HG03520 (cell line): Measurements from ENCODE around the gene GPR35.

ENCODE experiments used
- ATAC-seq: cut with Tn5 transposase; IDR thresholded peaks from one replicate; pipeline ENCODE4 v1.9.1; 2021; ENCODE audit warnings: mild to moderate bottlenecking, moderate library complexity; ENCODE audit not compliant: unreplicated experiment

Gene GPR35

DNA sequence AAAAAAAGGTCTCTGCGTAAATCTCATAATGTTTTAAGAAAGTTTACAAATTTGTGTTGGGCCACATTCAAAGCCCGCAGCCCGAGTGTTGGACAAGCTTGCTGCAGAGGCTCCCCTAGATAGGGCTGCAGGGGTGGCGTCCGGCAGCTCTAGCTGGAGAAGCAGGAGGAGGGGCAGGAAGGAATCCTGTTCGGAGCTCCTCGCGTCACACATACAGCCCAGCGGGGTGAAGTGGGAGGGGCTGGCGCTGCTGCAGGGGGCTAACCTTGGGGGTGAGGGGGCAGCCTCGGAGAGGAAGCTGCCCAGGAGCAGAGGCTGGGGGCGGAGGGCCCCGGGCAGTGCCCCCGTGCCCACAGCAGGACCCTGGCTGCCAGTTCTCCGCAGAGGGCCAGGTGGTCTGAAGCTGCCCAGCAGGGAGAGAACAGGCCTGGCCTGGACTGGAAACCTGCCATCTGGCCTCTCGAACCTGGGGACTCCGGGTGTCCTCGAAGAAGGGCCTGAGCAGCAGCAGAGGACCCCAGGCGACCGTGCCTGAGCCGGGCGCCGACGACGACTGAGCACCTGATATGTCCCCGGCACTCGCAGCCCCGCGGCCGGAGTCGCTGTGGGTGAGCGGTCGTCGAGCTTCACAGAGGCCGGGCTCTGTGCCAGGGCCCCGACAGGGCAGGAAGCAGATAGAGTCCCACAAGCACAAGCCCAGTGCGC, 2.6 kb upstream of the GPR35 start:
- ATAC-seq = no peak

DNA sequence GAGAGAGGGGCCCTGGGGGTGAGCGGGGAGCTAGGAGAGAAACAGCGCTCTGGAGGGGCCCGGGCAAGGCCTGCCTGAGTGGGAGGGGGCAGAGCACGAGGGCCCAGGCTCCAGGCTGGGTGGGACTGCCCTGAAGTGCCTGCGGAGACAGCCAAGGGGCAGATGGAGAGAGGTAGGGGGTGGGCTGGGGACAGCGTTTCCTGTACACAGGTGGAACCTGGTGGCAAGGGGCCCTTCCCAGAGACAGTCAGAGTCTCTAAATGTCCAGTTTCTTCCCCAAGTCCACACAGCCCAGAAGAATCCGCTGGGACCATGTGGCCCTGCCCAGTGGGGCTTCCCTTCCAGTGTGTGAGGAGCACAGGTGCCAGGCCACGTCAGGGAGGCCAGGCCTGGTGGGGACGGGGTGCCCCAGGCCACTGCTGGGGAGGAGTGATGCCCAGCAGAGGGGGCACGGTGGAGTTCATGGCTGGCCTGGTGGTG, 1.7 kb upstream of the GPR35 start:
- no peak for ATAC-seq

DNA sequence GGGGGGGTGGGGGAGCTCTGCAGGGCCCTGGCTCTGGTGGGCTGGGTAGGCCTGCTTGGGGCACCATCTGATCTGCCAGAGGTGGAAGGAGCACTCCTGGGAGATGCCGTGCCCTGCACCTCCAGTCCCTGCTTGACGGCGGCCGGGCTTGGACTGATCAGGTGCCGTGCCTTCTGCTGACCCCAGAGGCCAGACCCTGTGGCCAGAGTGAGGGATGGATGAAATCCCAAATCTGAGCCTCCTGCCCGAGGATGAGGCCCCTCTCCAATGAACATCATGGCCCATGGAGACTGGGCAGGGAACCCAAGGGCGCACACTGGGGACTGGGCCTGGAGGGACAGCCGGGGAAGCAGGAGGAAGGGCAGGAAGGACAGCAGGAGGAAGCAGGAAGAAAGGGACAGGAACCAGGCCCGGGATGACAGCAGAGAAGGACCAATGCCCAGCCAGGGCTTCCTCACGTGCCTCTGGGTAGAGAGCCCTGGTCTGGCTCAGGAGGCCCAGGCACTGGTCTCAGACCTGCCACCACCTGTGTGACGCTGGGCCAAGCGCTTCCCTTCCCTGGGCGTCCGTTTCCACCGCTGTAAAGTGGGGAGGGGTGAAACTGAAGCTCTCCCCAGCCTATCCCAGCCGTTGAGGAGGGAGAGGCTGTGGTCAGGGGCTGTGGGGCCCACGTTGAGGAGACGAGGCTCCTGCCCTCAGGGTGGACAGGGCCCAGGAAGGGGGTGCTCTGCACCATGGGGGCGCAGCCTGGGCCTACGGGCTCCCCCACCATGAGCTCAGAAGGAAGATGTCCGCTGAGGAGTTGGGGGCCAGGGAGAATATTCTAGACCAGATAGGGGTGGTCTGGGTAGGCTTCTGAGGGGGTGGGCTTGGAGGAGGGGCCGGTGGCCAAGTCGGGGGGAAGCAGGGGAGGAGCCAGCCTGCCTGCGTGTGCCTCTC, 1.0 kb upstream of the GPR35 start:
- no peak for ATAC-seq

DNA sequence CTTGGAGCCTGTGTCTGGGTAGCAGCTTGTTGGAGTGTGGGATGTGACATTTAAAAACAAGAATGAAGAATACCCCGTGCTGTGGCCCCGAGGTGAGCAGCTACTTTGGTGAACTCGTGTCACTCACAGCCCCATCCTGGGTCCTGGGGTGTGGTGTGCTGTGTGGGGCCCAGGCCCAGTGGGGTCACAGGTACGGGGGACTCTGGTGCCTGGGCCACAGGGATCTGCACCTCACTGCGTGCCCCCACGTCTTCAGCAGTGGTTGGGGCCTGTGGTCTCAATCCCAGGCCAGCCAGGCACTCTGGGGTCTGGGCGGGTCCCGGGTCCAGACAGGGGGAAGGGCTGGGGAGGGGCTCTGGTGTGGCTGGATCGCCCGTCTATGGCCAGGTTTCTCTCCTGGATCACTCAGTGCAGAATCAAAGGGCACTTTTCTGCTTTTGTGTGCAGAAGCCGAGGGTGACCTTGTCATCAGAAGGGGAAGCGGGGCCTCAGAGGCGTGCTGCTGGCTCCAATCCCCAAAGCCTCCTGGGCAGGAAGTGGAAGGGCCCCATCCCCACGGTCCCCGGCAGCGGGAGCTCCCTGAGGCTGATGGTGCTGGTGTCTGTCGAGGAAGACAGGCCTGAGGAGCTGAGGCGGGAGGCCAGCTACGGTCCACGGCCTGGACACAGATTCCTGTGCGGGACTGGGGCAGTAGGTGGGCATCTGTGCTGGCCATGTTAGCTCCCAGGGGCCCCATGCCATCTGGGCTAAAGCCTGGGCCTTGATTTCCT, 1.4 kb downstream of the GPR35 start:
- no peak for ATAC-seq

DNA sequence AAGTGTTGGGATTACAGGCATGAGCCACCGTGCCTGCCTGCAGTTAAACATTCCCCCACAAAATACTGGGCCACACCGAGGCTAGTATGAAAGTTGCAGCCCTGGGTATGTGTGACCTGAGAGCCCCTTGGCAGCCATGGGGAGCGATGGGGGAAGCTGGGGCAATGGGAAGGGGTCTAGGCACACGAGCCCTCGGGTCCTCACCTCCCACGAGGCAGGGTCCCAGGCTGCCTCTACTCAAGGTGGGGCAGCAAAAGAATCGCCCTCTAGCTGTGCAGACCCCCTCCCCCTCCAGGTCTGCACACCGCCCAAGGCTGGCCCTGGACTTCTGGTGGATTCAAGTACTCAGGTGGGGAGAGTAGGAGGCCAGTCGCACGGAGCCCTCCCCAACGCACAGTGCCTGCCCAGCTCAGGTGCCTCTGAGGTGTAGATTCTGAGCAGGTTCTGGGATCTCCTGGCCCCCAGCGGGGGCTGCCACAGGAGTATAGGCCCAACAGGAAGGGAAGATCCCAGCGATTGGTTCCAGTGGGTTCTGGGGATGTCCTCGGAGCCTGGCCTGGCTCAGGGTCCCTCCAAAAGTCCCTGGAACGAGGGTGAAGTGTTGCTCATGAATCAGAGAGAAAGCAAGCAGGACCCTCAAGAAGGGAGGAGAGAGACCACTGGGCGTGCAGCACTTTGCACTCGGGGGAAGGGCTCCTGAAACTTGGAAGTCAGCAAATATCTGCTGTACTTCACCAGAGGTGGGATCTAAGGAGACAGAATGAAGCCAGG, 2.6 kb downstream of the GPR35 start:
- no peak for ATAC-seq

DNA sequence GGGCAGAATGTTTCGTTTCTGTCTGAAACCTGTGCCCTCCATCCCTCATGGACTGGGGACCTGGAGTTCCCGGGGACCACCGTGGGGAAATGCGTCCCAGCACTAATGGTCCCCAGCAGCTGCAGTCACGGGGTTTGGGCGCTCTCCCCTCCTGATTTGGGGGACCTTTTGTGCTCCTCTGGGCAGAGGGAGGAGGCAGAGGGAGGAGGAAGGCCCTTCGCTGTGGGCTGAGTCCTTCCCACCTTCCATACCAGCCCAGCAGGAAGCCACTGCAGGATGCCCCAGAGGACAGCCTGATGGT, 3.2 kb downstream of the GPR35 start:
- no peak for ATAC-seq

DNA sequence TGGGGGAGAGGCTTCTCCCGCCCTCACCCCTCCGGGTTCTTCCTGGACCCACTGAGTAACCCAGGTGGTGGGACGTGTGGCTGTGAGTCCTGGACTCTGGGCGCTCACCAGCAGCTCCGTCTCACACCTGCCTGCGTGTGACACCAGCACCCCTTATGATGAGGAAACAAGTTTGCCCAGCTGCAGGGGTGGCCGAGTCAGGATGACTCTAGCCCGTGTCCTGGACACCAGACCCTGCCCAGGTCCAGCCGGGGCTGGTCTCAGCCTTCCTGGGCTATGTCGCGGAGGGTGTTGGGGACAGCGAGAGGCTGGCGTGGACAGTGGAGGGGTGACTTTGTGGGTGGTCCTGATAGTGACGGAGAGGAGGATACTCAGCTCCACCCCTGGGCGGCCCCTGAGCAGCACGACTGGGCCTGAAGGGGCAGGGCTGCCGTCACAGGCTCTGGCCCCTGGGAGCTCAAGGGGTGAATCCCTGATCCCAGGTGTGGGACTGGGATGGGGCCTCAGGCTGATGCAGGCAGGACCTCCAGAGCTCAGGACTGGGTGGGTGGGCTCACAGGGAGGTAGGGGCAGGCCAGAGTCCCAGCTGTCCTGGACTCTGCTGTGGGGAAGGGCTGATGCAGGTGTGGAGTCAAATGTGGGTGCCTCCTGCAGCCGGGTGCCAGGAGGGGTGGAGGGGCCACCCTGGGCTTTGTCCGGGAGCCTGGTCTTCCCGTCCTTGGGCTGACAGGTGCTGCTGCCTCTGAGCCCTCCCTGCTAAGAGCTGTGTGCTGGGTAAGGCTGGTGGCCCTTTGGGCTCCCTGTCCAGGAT, 3.7 kb downstream of the GPR35 start:
- ATAC-seq = no peak

DNA sequence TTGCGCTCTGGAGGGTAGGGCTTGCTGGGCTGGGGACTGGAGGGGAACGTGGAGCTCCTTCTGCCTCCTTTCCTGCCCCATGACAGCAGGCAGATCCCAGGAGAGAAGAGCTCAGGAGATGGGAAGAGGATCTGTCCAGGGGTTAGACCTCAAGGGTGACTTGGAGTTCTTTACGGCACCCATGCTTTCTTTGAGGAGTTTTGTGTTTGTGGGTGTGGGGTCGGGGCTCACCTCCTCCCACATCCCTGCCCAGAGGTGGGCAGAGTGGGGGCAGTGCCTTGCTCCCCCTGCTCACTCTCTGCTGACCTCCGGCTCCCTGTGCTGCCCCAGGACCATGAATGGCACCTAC, 4.3 kb downstream of the GPR35 start:
- no peak for ATAC-seq

DNA sequence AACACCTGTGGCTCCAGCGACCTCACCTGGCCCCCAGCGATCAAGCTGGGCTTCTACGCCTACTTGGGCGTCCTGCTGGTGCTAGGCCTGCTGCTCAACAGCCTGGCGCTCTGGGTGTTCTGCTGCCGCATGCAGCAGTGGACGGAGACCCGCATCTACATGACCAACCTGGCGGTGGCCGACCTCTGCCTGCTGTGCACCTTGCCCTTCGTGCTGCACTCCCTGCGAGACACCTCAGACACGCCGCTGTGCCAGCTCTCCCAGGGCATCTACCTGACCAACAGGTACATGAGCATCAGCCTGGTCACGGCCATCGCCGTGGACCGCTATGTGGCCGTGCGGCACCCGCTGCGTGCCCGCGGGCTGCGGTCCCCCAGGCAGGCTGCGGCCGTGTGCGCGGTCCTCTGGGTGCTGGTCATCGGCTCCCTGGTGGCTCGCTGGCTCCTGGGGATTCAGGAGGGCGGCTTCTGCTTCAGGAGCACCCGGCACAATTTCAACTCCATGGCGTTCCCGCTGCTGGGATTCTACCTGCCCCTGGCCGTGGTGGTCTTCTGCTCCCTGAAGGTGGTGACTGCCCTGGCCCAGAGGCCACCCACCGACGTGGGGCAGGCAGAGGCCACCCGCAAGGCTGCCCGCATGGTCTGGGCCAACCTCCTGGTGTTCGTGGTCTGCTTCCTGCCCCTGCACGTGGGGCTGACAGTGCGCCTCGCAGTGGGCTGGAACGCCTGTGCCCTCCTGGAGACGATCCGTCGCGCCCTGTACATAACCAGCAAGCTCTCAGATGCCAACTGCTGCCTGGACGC, 4.9 kb downstream of the GPR35 start:
- ATAC-seq = no peak

DNA sequence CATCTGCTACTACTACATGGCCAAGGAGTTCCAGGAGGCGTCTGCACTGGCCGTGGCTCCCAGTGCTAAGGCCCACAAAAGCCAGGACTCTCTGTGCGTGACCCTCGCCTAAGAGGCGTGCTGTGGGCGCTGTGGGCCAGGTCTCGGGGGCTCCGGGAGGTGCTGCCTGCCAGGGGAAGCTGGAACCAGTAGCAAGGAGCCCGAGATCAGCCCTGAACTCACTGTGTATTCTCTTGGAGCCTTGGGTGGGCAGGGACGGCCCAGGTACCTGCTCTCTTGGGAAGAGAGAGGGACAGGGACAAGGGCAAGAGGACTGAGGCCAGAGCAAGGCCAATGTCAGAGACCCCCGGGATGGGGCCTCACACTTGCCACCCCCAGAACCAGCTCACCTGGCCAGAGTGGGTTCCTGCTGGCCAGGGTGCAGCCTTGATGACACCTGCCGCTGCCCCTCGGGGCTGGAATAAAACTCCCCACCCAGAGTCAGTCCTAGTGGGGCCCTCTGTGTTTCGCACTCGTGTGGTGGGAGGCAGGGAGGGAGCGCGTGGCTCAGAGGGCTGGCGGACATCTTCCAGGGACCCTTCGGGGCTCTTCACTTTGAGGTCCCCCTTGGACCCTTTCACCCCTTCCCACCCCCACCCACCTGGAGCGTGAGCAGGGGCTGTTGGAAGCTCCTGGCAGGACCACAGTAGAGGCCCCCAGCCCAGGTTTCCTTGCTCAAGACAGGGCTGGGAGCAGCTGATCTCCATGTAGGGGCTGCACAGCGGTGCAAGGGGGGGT, 5.7 kb downstream of the GPR35 start:
- ATAC-seq = no peak

DNA sequence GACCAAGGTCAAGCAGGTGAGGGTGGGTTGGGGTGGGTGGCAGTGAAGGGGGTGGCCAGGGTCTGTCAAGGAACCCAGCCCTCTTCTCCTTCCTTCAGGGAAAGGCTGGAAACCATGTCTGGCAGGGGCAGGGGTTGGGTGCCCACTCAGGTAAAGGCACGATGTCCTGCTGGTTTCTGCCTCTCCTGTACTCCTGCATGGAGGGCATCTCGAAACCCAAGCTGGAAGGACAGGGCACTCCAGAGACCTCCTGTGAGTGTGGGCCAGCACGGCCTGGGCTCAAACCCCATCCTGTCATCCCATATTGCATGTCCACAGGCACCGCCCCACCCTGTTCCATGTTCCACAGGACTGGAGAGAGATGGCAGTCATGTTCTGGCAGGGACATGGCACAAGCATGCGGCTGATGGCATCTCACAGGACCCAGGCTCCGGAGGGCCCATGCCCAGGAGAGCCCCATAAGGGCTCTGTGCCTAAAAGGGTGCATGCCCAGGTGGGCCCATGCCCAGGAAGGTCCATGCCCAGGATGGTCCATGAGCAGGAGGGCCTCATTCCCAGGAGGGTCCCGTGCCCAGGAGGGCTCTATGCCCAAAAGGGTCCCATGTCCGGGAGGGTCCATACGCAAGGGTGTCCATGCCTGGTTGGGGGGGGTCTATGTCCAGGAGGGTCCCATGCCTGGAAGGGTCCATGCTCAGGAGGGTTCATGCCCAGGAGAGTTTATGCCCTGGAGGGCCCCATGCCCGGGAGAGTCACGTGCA, 6.4 kb downstream of the GPR35 start:
- ATAC-seq = no peak

DNA sequence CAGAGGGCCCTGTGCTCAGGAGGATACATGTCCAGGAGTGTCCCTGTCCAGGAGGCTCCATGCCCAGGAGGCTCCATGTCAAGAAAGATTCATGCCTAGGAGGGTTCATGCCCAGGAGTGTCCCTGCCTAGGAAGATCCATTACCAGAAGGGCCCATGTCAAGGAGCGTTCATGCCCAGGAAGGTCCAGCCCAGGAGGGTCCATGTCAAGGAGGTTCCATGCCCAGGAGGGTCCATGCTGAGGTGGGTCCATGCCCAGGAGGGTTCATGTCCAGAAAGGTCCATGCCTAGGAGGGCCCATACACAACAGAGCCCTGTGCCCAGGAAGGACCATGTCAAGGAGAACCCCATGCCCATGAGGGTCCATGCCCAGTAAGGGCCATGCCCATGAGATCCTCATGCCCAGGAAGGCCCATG, 7.0 kb downstream of the GPR35 start:
- no peak for ATAC-seq

DNA sequence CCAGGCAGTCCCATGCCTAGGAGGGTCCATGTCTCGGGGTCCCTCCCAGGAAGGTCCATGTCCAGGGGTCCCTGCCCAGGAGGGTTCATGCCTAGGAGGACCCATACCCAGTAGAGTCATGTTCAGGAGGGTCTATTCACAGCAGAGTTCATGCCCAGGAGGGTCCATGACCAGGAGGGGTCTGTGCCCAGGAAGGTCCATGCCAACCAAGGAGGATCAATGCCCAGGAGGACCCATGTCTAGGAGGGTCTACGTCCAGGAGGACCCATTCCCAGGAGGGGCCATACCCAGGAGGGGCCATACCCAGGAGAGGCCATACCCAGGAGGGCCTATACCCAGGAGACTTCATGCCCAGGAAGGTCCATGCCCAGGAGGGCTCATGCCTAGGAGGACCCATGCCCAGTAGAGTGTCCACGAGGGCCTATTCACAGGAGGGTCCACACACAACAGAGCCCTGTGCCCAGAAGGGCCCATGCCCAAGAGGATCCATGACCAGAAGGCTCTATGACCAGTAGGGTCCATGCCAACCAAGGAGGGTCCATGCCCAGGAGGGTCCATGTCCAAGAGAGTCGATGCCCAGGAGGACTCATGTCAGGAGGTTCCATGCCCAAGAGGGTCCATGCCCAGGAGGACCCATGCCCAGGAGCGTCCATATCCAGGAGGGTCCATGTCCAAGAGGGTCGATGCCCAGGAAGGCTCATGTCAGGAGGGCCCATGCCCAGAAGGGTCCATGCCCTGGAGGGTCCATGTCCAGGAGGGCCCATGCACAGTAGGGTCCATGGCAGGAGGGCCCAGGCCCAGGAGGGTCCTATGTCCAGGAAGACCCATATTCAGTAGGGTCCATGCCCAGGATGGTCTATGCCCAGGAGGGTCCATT, 10.1 kb downstream of the GPR35 start:
- no peak for ATAC-seq

DNA sequence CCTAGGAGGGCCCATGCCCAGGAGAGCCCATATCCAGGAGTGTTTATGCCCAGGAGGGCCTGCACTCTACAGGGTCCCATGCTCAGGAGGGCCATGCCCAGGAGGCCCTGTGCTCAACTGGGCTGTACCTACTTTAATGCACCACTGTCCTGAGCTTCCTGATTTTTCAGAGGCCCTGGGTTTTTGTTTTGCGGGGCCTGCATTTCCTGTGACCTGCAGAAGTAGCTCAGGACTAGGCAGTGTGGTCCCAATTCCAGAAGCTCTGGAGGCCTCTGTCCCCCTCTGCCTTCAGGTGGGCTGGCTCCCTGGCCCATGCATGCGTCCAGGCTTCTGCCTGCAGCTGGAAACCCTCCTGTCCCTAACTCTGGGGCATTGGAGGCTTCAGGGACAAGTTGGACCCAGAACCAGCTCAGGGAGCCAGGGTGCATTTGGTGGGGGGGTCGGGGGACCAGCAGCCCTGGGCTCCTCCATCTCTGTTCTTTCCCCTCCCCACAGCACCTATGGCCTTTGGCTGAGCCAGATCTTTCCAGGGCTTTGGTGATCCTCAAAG, 10.8 kb downstream of the GPR35 start:
- ATAC-seq = no peak

DNA sequence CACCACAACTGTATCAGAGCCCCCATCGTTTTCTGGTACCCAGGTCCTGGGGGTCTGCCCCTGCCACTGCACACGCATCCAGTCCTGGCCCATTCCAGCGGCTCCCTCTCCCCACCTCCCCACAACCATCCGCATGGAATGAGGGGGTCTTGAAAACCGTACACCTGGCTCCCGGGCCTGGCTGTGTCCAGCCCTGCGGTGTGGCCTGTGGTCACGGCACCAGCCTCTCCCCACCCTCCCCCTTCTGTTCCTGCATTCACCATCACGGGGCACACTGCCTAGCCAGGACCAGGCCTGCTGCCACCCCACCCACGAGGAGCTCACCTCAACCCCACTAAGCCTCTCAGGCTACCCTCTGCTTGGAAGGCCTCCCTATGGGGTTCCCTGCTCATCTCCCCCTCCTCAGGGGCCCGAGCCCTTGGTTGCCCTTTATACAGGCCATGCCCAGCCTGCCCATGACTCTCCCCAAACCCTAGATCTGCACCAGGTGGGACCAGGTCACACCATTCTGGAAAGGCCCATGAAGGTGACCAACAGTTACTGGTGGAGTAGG, 11.4 kb downstream of the GPR35 start:
- ATAC-seq = no peak
